GM19467 (cell line): Measurements from ENCODE around the gene CTNNBL1.

Source experiments
- ATAC-seq: cut with Tn5 transposase; IDR thresholded peaks from one replicate; pipeline ENCODE4 v1.9.1; 2021; ENCODE audit warnings: mild to moderate bottlenecking, moderate library complexity; ENCODE audit not compliant: unreplicated experiment

CTNNBL1 gene

DNA sequence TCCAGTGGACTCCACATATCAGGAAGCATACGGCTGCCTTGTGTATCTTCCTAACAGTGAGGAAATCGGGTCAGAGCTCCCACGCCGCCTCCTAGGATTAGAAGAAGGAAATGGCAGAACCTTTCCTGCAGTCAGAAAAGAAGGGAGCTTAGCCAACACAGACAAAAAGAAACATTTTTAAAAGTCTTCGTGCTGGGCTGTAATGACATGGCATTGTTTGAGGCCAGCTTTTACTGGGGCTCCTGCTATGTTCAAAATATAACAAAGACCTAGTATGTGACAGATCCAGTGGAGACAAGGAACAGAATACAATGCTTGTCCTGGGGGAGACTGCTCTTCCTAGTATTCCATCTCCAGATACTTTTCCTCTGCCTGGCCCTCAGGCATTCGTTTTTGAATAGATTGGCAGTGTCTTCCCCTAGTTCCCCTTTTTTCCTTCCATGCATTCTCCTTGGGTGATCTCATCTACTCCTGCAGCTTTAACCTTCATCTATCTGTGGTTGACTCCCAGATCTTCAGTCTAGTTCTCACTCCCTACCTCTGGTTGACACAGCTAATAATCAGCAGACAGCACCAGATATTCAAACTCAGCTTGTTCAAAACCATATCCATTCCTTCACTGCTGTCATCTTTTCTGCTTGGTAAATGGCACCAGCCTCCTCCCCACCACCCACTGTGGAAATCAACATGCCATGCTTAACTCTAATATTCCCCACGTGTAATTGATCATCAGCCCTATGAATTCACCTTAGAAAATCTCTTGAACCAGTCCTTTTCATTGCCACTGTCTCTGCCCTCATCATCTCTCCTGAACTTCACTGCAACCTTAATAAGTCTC is 114.6 kb downstream of the CTNNBL1 start:
- ATAC-seq, result no peak

DNA sequence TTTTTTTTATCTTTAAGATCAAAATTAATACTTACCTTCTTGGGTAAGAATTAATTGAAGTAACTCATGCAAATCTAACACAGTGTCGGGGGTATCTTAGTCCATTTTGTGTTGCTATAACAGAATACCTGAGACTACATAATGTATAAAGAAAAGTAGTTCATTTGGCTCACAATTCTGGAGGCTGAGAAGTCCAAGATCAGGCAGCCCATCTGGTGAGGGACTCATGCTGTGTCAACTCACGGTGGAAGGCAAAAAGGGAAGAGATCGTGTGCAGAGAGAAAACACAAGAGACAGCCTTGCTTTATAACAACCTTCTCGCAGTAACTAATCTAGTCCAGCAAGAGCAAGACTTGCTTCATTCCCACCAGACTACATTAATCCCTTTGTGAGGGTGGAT is 116.2 kb downstream of the CTNNBL1 start:
- no peak for ATAC-seq

DNA sequence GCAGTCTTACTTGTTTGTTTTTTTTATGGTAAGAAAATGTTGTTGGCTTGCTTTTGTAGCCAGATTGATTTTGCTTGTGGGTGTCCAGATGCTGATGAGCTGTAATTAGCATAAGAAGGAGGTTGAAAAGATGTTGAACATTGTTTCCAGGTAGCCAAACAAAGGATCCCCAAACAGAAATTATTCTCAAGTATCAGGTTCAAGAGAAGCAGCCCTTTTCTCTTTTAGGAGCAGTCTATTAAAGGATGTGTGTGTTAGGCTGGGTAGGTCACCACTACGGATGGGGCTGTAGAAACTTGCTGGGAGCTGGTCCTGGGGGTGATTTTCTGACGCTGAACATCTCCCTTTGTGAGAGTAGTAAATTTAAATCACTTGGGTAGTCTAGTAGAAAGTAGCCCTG is 122.2 kb downstream of the CTNNBL1 start:
- no peak for ATAC-seq

DNA sequence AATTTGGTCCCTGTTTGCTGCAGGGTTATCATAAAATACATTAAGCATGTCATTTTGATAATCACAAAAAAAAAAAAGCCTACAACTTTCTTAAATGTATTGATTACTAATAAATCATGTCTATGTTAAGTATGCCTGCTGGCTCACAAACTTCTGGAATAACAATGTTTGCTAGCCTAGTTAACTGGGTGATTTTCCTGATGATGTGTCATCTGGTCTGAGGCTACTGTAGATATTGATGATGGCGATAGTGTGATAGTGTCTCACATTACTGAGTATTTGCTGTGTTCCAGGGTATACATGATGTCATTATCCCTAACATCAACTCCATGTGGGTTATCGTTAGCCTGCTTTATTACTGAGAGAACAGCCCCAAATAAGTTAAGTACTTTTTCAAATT is 122.9 kb downstream of the CTNNBL1 start:
- no peak for ATAC-seq

DNA sequence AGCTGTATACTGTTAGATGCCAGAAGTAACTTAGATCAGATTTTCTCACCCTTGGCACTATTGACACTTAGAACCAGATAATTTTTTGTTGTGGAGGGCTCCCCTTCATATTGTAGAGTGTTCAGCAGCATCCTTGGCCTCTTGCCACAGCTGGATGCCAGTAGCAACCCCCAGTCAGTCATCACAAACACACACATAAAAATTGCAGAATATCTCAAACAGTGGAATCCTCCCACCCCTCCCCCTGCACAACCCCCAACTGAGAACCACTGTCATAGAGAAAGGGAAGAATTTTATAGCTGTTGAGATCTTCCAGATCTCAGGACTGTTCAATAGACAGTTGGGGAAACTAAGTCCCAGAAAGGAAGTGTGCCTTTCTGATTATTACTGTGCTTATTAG is 127.9 kb downstream of the CTNNBL1 start:
- ATAC-seq, result no peak

DNA sequence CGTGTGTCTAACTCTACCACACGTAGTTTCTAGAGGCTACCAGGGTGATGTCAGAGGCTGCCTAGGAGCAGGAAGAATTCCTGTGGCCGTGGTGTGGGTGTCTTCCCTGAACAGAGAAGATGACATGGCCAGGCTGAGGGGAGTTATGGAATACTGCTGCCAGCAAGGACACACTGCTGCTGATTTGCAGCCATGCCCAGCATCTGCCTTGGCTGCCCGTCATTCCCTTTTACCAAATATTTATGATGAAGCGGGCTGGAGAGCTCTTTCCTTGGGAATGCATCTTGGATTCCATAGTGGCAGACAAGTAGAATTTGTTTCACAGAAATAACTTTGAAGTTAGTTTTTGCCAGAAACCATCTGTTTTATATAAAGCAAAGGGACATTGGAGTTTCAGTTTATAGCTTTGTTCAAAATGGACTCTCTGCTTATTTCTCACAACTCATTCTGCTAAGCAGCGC is 128.3 kb downstream of the CTNNBL1 start:
- no peak for ATAC-seq

DNA sequence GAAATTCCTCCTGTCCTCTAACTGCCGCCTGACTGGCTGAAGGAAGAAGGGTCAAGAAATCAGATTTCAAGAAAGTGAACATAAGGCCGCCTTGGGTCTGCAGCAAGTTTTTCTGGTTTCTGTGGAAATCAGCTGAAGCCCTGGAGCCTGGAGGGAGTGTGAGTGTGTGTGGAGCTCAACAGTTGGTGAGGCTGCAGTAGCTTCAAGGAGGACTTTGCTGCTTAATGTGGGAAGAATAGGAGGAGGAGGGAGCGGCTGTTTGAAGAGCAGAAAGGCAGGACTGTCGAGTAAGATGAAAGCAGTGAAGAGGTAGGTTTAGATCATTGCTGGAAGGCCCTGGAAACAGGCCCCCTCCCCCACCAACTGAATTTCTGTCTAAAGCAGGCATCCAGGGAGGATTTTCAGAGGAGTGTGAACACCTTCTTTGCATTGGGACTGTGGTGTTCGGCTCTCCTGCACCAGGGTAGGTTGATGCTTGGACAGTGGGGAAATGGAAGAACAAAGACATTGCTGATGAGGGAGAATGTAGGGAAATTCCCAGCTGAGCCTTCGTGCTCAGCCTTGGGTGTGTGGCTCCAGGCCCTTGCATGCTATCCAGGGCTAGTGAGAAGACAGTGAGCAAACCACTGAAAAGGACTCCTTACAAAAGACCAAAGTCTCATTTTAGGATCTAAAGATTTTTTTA is 129.6 kb downstream of the CTNNBL1 start:
- ATAC-seq, result no peak

DNA sequence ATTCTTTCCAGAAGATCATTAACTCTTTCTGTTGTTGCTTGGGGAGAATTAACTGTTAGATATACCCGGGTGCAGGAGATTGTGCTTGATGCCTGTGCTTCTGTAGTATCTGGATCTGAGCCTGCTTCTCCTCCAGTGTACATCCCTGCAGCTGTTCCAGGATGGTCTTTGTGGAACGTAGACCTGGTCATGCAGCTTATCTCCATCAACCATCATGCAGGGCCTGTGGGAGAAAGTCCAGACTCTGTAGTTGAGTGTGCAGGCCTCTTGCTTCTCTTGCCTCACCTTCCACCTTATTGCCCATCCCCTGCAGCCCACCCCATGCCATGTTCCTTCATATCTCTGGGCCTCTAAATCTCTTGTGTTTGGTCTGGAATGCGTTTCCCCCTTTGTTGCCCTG is 133.8 kb downstream of the CTNNBL1 start:
- no peak for ATAC-seq

DNA sequence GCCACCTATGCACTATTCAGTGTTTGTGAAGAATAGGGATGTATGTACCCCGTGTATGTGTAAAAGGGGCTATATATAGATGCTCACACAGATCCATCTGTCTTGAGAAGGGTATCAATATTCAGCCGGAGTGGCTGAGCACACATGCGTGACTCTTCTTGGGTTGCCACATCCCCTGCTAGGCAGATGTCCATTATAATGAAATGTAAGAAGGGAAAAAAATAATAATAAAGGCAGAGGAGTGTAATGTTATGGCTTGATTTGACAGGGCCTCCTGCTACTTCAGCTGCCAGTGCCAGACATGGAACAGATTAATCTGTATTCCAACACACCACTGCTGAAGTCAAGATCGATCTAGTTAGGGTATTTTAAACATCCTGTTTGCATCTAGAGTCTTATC is 134.9 kb downstream of the CTNNBL1 start:
- ATAC-seq, result no peak

DNA sequence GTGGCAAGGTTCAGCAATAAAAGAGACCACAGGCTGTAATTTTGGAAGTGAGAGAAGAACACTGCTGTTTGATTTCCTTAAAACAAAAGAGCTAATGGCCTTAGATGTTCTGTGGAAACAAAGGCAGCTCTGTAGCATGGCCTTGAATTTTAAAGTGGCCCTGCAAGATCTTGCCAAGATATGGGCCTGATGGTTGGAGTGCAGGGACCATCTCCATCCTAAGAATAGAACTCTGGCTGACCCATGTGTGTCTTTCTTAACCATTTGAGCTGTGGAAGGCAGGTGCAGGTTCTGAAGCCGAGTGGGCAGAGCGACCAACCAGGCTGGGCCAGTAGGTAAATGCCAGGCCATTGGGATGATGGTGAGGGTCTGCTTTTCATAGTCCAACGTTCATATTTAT is 135.3 kb downstream of the CTNNBL1 start:
- ATAC-seq, result no peak

DNA sequence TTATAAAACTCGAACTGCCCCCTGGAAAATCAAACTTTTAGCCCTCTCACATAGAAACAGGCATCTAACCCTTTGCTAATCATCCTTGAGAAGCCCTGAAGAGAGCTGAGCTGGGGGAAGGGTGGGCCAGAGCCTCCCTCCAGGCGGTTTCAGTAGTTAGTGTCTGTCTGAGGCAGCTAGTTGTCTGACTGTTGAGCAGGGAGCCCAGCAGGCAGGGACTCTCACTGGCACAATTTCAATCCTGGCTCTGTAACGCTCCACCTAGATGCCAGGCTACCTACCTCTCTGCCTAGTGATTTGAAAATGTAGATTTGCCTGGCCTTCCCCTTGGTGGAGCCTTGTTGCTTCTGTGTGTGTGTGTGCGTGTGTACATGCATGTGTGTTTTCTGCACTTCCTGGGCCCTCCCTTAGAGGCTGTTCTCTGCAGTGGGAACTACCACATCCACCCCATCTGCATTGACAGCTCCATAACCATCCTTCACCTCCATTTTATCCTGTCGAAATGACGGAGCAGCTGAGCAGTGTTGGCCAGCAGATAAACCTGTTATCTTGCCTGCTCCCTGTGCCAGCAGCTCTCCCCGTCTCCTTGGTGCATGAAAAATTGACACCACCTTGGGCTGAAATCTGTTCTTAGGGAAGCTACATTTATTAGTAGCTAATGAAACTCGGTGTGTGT is 139.5 kb downstream of the CTNNBL1 start:
- ATAC-seq, result no peak

DNA sequence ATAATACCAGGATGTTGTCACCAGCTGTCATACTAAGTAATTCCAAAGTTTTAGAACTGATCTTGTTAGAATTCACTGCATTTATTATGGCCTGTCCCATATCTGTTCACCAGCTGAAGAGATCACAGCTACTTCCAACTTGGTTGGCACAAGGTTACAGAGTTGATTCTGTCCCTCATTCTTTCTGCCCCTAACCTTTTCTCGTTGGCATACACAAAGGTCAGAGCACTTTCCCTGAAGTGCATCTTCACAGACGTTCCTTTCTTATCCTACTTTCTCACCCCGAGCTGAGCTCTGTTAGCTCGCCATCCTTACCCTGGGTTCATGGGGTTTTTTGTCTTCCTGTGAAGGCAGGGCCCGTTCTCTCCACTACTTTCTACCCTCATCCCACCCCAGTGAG is 143.1 kb downstream of the CTNNBL1 start:
- ATAC-seq, result no peak

DNA sequence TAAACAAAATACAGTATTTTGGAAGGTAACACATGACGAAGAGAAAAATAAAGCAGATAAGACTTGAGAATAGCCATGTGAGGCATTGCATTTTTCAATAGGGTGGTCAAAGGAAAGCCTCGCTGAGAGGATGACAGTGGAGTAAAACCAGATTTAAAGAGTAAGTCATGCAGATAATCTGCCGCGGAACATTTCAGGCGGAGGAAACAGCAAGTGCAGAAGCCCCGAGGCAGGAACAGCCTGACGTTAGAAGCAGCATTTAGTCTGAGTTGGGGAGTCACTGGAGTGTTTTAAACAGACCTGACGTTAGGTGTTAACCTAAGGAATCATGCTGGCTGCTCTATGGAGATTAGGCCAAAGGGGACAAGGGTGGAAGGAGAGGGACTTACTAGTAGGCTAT is 144.1 kb downstream of the CTNNBL1 start:
- no peak for ATAC-seq

DNA sequence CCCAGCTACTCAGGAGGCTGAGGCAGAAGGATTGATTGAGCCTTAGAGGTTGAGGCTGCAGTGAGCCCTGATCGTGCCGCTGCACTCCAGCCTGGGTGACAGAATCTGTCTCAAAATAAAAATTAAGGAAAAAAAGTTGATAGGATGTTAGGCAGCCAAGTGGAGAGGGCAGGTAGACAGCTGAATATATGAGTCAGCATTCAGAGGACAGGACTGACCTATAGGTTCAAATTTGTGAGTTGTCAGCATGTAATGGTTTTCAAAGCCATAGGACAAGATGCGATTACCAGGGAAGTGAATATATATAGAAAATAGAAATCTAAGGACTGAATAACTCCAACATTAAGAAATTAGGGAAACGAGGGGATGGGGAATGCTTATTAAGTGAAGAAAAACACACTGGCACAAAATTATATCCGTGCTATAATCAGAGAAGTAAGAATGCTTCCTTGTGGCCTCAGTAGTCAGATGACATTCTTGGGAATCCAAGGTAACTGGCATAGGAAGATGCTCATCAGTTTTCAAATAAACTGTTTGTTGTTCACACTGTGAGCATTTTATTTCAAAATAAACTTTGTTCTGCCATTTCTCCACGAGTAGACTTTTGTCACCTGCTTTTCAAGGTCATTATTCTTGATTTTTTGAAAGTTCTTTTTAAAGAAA is 145.1 kb downstream of the CTNNBL1 start:
- ATAC-seq, result no peak

DNA sequence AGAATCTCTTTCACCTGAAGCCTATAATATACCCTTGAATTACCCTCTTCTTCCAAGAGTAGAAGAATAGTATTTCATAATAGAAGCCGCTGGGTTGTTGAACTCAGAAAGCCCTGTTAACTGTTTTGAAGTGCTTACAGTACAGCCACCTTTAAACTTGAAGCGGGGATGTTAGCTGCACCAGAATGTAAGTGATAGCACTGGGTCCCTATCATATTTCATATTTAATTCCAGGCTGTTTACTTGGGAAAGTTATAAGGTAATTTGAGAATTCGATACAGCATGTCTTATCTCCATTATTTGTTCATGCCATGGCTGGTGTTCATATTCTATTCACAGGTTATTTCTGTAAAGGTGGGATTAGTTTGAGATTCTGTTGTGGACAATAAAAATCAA is 145.6 kb downstream of the CTNNBL1 start:
- no peak for ATAC-seq

DNA sequence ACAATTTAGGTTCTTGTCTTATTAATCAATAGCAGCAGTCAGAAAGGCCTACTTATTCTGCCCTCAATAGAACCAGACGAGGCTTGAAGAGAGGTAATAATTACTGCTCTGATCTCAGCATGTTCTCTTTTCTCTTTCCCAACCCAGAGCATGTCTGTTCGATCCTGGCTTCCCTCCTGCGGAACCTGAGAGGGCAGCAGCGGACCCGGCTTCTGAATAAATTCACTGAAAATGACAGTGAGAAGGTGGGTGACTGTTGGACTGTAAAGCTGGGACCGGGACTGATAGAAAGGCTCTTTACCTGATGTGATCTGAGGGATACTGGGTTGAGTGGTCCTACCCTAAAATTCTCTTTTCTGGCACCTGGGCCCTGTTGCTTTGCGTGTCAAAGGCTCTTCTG is 146.1 kb downstream of the CTNNBL1 start:
- no peak for ATAC-seq

DNA sequence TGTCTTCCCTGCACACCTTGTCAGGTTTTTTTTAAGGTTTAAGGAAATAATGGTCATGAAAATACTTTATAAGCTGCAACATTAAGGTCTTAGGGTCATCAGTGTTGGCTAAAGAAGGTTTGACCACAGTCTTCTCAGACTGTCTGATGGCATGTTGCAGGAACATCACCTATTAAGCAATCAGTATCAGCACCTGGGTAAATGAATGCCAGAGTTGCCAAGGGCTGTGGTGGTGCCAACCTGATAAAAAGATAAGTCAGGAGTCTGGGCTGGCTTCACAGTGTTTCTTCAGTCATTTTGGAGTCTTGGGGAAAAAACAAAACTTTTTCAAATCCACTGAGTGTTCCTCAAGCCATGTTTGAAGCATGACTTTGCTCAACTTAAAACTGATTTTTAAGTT is 147.6 kb downstream of the CTNNBL1 start:
- no peak for ATAC-seq

DNA sequence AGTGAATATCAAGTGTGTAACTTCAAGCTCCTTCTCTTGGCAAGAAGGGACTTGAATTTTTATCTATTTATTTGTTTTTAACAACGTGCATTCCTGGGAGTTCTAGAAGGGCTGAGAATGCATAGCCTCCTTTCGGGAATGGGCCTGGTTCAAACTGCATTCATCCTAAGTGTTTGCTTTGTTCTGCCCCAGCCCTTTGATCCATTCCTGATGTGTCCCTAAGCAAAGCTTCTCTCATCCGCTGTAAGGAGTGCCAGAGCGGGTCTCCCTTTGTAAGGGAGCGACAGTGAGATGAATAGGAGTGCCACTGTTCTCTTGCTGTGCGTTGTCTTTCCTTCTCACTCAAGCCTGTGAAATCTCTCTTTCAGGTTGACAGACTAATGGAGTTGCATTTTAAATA is 148.1 kb downstream of the CTNNBL1 start:
- ATAC-seq, result no peak

DNA sequence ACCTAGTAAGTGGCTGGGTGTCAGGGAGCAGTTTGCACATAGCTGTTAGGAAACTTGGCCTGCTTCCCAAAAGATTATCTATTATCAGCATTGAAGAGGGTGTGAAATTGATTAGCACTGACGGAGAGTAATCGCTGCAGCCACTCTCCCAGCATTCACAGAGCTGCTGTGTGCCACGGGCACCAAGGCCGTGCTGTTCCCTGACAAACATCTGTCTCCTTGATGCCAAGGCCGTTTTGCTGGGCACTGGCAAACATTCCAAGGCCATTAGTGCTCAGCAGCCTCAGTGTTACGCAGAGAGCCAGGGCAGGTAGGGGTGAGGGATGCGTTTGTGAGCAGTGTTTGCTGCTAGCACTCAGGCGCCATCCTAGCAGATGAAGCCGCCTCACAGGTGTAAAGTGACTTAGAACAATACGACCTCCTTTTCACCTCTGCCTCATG is 151.4 kb downstream of the CTNNBL1 start:
- ATAC-seq, result no peak

DNA sequence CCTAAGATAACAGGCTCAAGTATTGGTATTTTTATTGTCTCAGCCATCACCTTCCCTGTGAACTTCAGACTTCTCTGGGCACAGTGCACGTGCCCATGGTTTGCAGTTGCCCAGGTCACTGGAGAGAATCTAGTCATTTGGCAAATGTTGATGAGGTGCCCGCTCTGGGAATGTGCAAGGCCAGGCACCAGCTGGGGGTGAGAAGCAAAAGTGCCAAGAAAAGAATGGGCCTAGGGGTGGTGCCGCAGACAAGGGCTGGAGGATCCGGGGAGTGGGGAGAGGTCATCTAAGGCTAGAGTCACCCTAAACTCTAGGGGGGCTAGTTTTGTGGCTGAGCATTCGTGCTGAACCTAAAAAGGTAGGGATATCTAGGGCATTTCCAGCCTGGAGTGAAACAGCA is 152.0 kb downstream of the CTNNBL1 start:
- ATAC-seq, result no peak

DNA sequence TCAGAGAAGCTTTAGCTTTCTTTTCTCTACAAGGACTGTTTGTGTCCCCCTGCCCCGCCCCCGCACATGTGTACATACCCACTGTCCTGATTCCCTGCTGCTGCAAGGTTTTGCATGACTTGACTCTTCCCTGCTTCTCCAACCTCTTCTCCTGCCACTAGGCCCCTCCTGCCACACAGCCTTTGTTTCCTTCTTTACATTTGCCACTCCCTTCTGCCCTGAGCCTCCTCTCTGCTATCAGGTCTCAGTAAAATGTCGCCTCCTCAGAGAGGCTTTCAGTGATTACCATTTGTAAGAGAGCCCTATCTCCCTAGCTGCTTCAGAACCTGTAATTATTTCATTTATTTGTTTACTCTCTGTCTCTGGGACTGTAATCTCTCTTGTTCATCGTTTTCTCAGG is 152.7 kb downstream of the CTNNBL1 start:
- ATAC-seq, result no peak
